ENCODE measurements around the gene FRYL. TPM values are rescaled to one million over a fixed set of nuclear protein-coding genes. Genes with fewer than 3 reads are reported as not detected.
"Not testable (repeated sequence)": the region's sequence is repeated elsewhere in the genome, so short reads cannot be mapped to it uniquely, and the experiment has no call there.

FRYL gene
- total and polyA plus RNA-seq, 5 donors from 2014 or later, result 27.5 to 135 (median 34.0) TPM

GRCh38 chr4:48739560-48740019 lies 40.5 kb downstream of the FRYL start:
- H3K27ac ChIP-seq (ENCODE audit: insufficient read depth, low read length, poor library complexity, severe bottlenecking), result peak overlapping the region; percentile 44
- Mint-ChIP-seq H3K9me3 (peaks cover 0 to 4% (median 1%) of the 10 kb centered on the region in 7 donors), H3K36me3 (no peaks in the 10 kb centered on the region), H3K27me3 (no peaks in the 10 kb centered on the region), H3K4me1 (peaks cover 44 to 83% (median 63%) of the 10 kb centered on the region in 4 donors), H3K27ac (peak overlapping the region; percentile 43 to 87 (median 45)), H3K4me3 (peak overlapping the region; percentile 1 to 52 (median 14))
- peak overlapping the region; percentile 33 for H3K4me3 ChIP-seq (ENCODE audit: low read depth, low read length)
- H3K27me3 ChIP-seq (ENCODE audit: control insufficient read depth, insufficient read depth, low read length), result no peaks in the 10 kb centered on the region
- no peaks in the 10 kb centered on the region for H3K36me3 ChIP-seq (ENCODE audit: control insufficient read depth, insufficient read depth, low read length)
- peaks cover 46% of the 10 kb centered on the region for H3K4me1 ChIP-seq (ENCODE audit: control insufficient read depth, insufficient read depth, low read length, poor library complexity, severe bottlenecking)
- H3K9me3 ChIP-seq (ENCODE audit: control insufficient read depth in 2 of 2, low read length in 2 of 2), result no peaks in the 10 kb centered on the region
- ATAC-seq (ENCODE audit: low read depth in 2 of 2) (peak in 1 of 2 donors; percentile 31), DNase-seq (peak in 1 of 3 donors; percentile 37)

- Histone ChIP-seq H3K27me3 (ENCODE audit: control insufficient read depth, insufficient read depth, low read length) (no peaks in the 10 kb centered on the region), H3K4me3 (ENCODE audit: low read depth, low read length) (no peak overlapping the region), H3K4me1 (ENCODE audit: control insufficient read depth, insufficient read depth, low read length, poor library complexity, severe bottlenecking) (peaks cover 46% of the 10 kb centered on the region), H3K36me3 (ENCODE audit: control insufficient read depth, insufficient read depth, low read length) (no peaks in the 10 kb centered on the region), H3K27ac (ENCODE audit: insufficient read depth, low read length, poor library complexity, severe bottlenecking) (peak overlapping the region; percentile 6), H3K9me3 (ENCODE audit: control insufficient read depth in 2 of 2, low read length in 2 of 2) (no peaks in the 10 kb centered on the region)
- peaks cover 44 to 84% (median 64%) of the 10 kb centered on the region in 4 donors for H3K4me1 Mint-ChIP-seq
- H3K9me3 Mint-ChIP-seq, result peaks cover 0 to 8% (median 2%) of the 10 kb centered on the region in 7 donors
- ATAC-seq (ENCODE audit: low read depth in 2 of 2), result no peak
- H3K4me3 Mint-ChIP-seq, result peak overlapping the region; percentile 24 to 85 (median 29)
- H3K27me3 Mint-ChIP-seq, result no peaks in the 10 kb centered on the region
- no peaks in the 10 kb centered on the region for H3K36me3 Mint-ChIP-seq
- H3K27ac Mint-ChIP-seq, result peak overlapping the region; percentile 43 to 96 (median 56)
- no peak for DNase-seq
Observed at GRCh38 chr4:48738856-48739255, 41.2 kb downstream of the FRYL start.

- H3K27me3 Mint-ChIP-seq; H3K27ac ChIP-seq (ENCODE audit: insufficient read depth, low read length, poor library complexity, severe bottlenecking); H3K27me3 ChIP-seq (ENCODE audit: control insufficient read depth, insufficient read depth, low read length); H3K9me3 Mint-ChIP-seq; H3K36me3 ChIP-seq (ENCODE audit: control insufficient read depth, insufficient read depth, low read length); H3K9me3 ChIP-seq (ENCODE audit: control insufficient read depth in 2 of 2, low read length in 2 of 2): not testable (repeated sequence)
- DNase-seq (peak in 1 of 3 donors; percentile 56), ATAC-seq (ENCODE audit: low read depth in 2 of 2) (peak in 1 of 2 donors; percentile 45)
- Mint-ChIP-seq H3K27ac (peak overlapping the region in 2 of 3 donors; percentile 87 to 89), H3K4me3 (peak overlapping the region; percentile 70 to 78 (median 74)), H3K36me3 (peaks cover 19% of the 10 kb centered on the region), H3K4me1 (peaks cover 63 to 94% (median 83%) of the 10 kb centered on the region in 4 donors)
- Histone ChIP-seq H3K4me3 (ENCODE audit: low read depth, low read length) (peak overlapping the region; percentile 64), H3K4me1 (ENCODE audit: control insufficient read depth, insufficient read depth, low read length, poor library complexity, severe bottlenecking) (peaks cover 45% of the 10 kb centered on the region)
Observed at GRCh38 chr4:48728906-48729496, 51.1 kb downstream of the FRYL start.

- H3K4me3 Mint-ChIP-seq, result peak overlapping the region; percentile 47 to 78 (median 71)
- Histone ChIP-seq H3K27me3 (ENCODE audit: control insufficient read depth, insufficient read depth, low read length) (no peaks in the 10 kb centered on the region), H3K9me3 (ENCODE audit: control insufficient read depth in 2 of 2, low read length in 2 of 2) (no peaks in the 10 kb centered on the region), H3K36me3 (ENCODE audit: control insufficient read depth, insufficient read depth, low read length) (no peaks in the 10 kb centered on the region), H3K4me1 (ENCODE audit: control insufficient read depth, insufficient read depth, low read length, poor library complexity, severe bottlenecking) (peaks cover 42% of the 10 kb centered on the region), H3K27ac (ENCODE audit: insufficient read depth, low read length, poor library complexity, severe bottlenecking) (no peak overlapping the region), H3K4me3 (ENCODE audit: low read depth, low read length) (peak overlapping the region; percentile 52)
- no peaks in the 10 kb centered on the region for H3K27me3 Mint-ChIP-seq
- H3K27ac Mint-ChIP-seq, result peak overlapping the region; percentile 46 to 89 (median 50)
- DNase-seq (no peak), ATAC-seq (ENCODE audit: low read depth in 2 of 2) (peak in 1 of 2 donors; percentile 47)
- peaks cover 0 to 5% (median 1%) of the 10 kb centered on the region in 7 donors for H3K9me3 Mint-ChIP-seq
- H3K36me3 Mint-ChIP-seq, result peaks cover 23% of the 10 kb centered on the region
- peaks cover 56 to 95% (median 85%) of the 10 kb centered on the region in 4 donors for H3K4me1 Mint-ChIP-seq
Observed at GRCh38 chr4:48727666-48728459, 52.2 kb downstream of the FRYL start.

GRCh38 chr4:48725414-48725813 lies 54.7 kb downstream of the FRYL start:
- no peaks in the 10 kb centered on the region for H3K36me3 ChIP-seq (ENCODE audit: control insufficient read depth, insufficient read depth, low read length)
- no peak overlapping the region for H3K4me3 ChIP-seq (ENCODE audit: low read depth, low read length)
- H3K9me3 ChIP-seq (ENCODE audit: control insufficient read depth in 2 of 2, low read length in 2 of 2), result no peaks in the 10 kb centered on the region
- Mint-ChIP-seq H3K9me3 (peaks cover 0 to 4% (median 0%) of the 10 kb centered on the region in 7 donors), H3K36me3 (peaks cover 15% of the 10 kb centered on the region), H3K4me1 (peaks cover 61 to 92% (median 82%) of the 10 kb centered on the region in 4 donors), H3K4me3 (peak overlapping the region in 1 of 4 donors; percentile 35), H3K27ac (peak overlapping the region in 2 of 3 donors; percentile 34 to 42), H3K27me3 (no peaks in the 10 kb centered on the region)
- no peaks in the 10 kb centered on the region for H3K27me3 ChIP-seq (ENCODE audit: control insufficient read depth, insufficient read depth, low read length)
- DNase-seq (no peak), ATAC-seq (ENCODE audit: low read depth in 2 of 2) (no peak)
- H3K4me1 ChIP-seq (ENCODE audit: control insufficient read depth, insufficient read depth, low read length, poor library complexity, severe bottlenecking), result peaks cover 47% of the 10 kb centered on the region
- no peak overlapping the region for H3K27ac ChIP-seq (ENCODE audit: insufficient read depth, low read length, poor library complexity, severe bottlenecking)

GRCh38 chr4:48722509-48723446 lies 57.3 kb downstream of the FRYL start:
- Histone ChIP-seq H3K27ac (ENCODE audit: insufficient read depth, low read length, poor library complexity, severe bottlenecking) (no peak overlapping the region), H3K36me3 (ENCODE audit: control insufficient read depth, insufficient read depth, low read length) (no peaks in the 10 kb centered on the region), H3K4me1 (ENCODE audit: control insufficient read depth, insufficient read depth, low read length, poor library complexity, severe bottlenecking) (peaks cover 25% of the 10 kb centered on the region), H3K9me3 (ENCODE audit: control insufficient read depth in 2 of 2, low read length in 2 of 2) (no peaks in the 10 kb centered on the region), H3K27me3 (ENCODE audit: control insufficient read depth, insufficient read depth, low read length) (no peaks in the 10 kb centered on the region), H3K4me3 (ENCODE audit: low read depth, low read length) (no peak overlapping the region)
- Mint-ChIP-seq H3K9me3 (peaks cover 0 to 8% (median under 1%) of the 10 kb centered on the region in 7 donors), H3K4me3 (no peak overlapping the region), H3K27ac (peak overlapping the region in 1 of 3 donors; percentile 58), H3K36me3 (peaks cover 24% of the 10 kb centered on the region), H3K4me1 (peaks cover 54 to 80% (median 67%) of the 10 kb centered on the region in 4 donors), H3K27me3 (no peaks in the 10 kb centered on the region)
- DNase-seq (no peak), ATAC-seq (ENCODE audit: low read depth in 2 of 2) (no peak)

GRCh38 chr4:48720459-48720858 lies 59.6 kb downstream of the FRYL start:
- DNase-seq, result no peak
- Histone ChIP-seq H3K36me3 (ENCODE audit: control insufficient read depth, insufficient read depth, low read length) (no peaks in the 10 kb centered on the region), H3K4me1 (ENCODE audit: control insufficient read depth, insufficient read depth, low read length, poor library complexity, severe bottlenecking) (peaks cover 6% of the 10 kb centered on the region), H3K4me3 (ENCODE audit: low read depth, low read length) (no peak overlapping the region), H3K27ac (ENCODE audit: insufficient read depth, low read length, poor library complexity, severe bottlenecking) (no peak overlapping the region), H3K9me3 (ENCODE audit: control insufficient read depth in 2 of 2, low read length in 2 of 2) (no peaks in the 10 kb centered on the region), H3K27me3 (ENCODE audit: control insufficient read depth, insufficient read depth, low read length) (no peaks in the 10 kb centered on the region)
- peaks cover 0 to 14% (median 5%) of the 10 kb centered on the region in 7 donors for H3K9me3 Mint-ChIP-seq
- H3K4me1 Mint-ChIP-seq, result peaks cover 33 to 56% (median 48%) of the 10 kb centered on the region in 4 donors
- H3K4me3 Mint-ChIP-seq, result no peak overlapping the region
- H3K27ac Mint-ChIP-seq, result peak overlapping the region in 2 of 3 donors; percentile 3 to 34
- ATAC-seq (ENCODE audit: low read depth in 2 of 2), result no peak
- H3K36me3 Mint-ChIP-seq, result peaks cover 22% of the 10 kb centered on the region
- H3K27me3 Mint-ChIP-seq, result no peaks in the 10 kb centered on the region
